Sigmoid colon (tissue), 7 donors: ENCODE data around the gene CBY2. TPM values are rescaled to one million over a fixed set of nuclear protein-coding genes. Genes with fewer than 3 reads are reported as not detected.

Experiments
- DNase-seq: peaks from one replicate; pipeline ENCODE4 v3.0.0-alpha.2; 2019
- H3K27ac ChIP-seq, 4 donors: fragments of 200-600 bp; sonication (generic); one replicate each; pipeline ENCODE4 v1.5.1; 2016 to 2019; ENCODE audit warnings: mild to moderate bottlenecking in 1 of 4
- H3K27me3 ChIP-seq, 3 donors: fragments of 200-600 bp; sonication (generic); one replicate each; pipeline ENCODE4 v1.5.1; 2019; ENCODE audit warnings: mild to moderate bottlenecking in 1 of 3
- H3K36me3 ChIP-seq, 4 donors: fragments of 200-600 bp; sonication (generic); one replicate each; pipeline ENCODE4 v1.5.1; 2016 to 2019
- H3K4me1 ChIP-seq, 4 donors: fragments of 200-600 bp; sonication (generic); one replicate each; pipeline ENCODE4 v1.5.1; 2017 to 2019
- H3K4me3 ChIP-seq, 4 donors: fragments of 200-600 bp; sonication (generic); one replicate each; pipeline ENCODE4 v1.5.1; 2017 to 2019; ENCODE audit warnings: mild to moderate bottlenecking in 2 of 4, moderate library complexity in 1 of 4
- H3K9me3 ChIP-seq, 4 donors: fragments of 200-600 bp in 3 of 4; sonication (generic) in 3 of 4; one replicate each; pipeline versions ENCODE4 v1.5.1 to v1.6.1; 2013 to 2019
- EP300 ChIP-seq, 4 donors: sonication (generic); formaldehyde crosslinking; IDR thresholded peaks; one replicate each; pipeline ENCODE4 v1.6.1; 2017; ENCODE audit warnings: antibody characterized with exemption in 4 of 4
- POLR2A ChIP-seq, 2 donors: fragments of 450-650 bp; IDR thresholded peaks; one replicate each; pipeline ENCODE4 v1.6.1; 2016; ENCODE audit warnings: antibody characterized with exemption in 2 of 2, mild to moderate bottlenecking in 2 of 2, moderate library complexity in 2 of 2
- POLR2AphosphoS5 ChIP-seq, 4 donors: sonication (generic); formaldehyde crosslinking; IDR thresholded peaks; one replicate each; pipeline ENCODE4 v1.6.1; 2017; ENCODE audit warnings: antibody characterized with exemption in 4 of 4
- WGBS, 2 donors: extraction: QIAGEN DNeasy Blood & Tissue Kit; methylation state at CpG; one replicate each; pipeline ENCODE4 v1.1.7; 2013; 5-methylcytosine and 5-hydroxymethylcytosine counted together
- intact Hi-C: fragments of 100-400 bp; cut with DNase I; formaldehyde crosslinking; loops from one replicate; pipeline ENCODE4 v1.15.1; 2023
- polyA plus RNA-seq, 3 donors: library from polyadenylated mRNA; stranded (reverse); fragments of 200-250 nt; gene quantifications; one replicate each; pipeline ENCODE4 v1.2.3, GENCODE V29; 2013
- total RNA-seq, 4 donors: library from RNA; depleted of rRNA; stranded (reverse); fragments of >200 nt; gene quantifications; one replicate each; pipeline ENCODE4 v1.1.0, GENCODE V29; 2016
- TF ChIP-seq, protein P1 (sequence below), 4 experiments: fragments of 450-650 bp in 3 of 4; fragments of 200-600 bp in 1 of 4; IDR thresholded peaks; one replicate each; pipeline ENCODE4 v1.5.1; 2016 to 2019; ENCODE audit warnings: antibody characterized with exemption in 4 of 4, mild to moderate bottlenecking in 3 of 4, moderate library complexity in 2 of 4
- donor health status: healthy with polysubstance abuse.
- donor health status: Bipolar disorder and iron deficiency.
- donor health status: healthy.

The CBY2 gene
- total and polyA plus RNA-seq, 7 donors, result not detected

DNA sequence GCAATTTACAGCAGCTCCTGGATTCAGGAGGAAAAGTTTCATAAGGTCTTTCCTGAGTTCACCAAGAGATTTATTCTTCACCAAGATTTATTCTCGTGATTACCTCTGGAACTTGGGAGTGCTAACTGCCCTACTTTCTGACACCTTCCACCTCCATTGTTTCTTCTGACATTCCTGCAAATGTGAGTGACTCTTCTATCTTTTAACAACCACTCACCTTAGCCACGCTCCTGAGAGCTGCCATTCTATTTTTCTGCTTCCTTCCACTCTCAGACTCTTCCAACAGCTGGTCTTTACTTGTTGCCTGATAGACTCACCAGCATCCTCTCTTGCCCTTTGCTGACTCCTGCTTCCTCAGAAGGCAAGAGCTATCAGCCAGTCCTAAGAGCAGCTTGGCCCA is 11.5 kb upstream of the CBY2 start:
- no peak for DNase-seq
- 33 to 60% methylated on average over 2 of the region's 2 CpGs for WGBS, 2 donors

DNA sequence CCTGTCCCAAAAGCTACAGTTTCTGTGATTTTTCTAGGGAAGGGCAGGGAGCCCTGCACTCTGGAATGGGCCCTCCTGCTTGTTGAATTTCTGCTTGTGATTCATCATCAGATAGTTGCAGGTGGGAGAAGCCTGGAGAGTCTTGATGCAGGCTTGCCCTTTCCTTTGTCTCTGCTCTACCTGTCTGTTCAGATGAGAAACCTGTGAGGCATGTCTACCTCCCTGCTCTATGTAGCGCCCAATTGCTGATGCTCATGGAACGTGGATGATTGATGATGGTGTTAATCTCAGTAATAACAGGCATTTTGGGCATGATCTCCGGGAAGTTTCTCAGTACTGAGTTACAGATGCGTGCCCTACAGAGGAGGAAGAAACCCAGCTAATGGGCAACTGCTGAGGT is 10.9 kb upstream of the CBY2 start:
- Histone ChIP-seq H3K27ac (no peak overlapping the region), H3K4me3 (no peak overlapping the region), H3K9me3 (no peaks in the 10 kb centered on the region), H3K36me3 (no peaks in the 10 kb centered on the region), H3K4me1 (no peaks in the 10 kb centered on the region), H3K27me3 (no peaks in the 10 kb centered on the region)
- no peak for DNase-seq
- TF ChIP-seq POLR2AphosphoS5 (IDR thresholded peaks at IDR 0.05) (no peak), POLR2A (IDR thresholded peaks at IDR 0.05) (no peak), EP300 (IDR thresholded peaks at IDR 0.05) (no peak)
- TF ChIP-seq, protein P1, sequence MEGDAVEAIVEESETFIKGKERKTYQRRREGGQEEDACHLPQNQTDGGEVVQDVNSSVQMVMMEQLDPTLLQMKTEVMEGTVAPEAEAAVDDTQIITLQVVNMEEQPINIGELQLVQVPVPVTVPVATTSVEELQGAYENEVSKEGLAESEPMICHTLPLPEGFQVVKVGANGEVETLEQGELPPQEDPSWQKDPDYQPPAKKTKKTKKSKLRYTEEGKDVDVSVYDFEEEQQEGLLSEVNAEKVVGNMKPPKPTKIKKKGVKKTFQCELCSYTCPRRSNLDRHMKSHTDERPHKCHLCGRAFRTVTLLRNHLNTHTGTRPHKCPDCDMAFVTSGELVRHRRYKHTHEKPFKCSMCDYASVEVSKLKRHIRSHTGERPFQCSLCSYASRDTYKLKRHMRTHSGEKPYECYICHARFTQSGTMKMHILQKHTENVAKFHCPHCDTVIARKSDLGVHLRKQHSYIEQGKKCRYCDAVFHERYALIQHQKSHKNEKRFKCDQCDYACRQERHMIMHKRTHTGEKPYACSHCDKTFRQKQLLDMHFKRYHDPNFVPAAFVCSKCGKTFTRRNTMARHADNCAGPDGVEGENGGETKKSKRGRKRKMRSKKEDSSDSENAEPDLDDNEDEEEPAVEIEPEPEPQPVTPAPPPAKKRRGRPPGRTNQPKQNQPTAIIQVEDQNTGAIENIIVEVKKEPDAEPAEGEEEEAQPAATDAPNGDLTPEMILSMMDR (IDR thresholded peaks at IDR 0.05), result no peak
- intact Hi-C loops, result no loop called here
- 80 to 91% methylated on average over 4 of the region's 4 CpGs for WGBS, 2 donors

More for the DNA sequence above, 11.5 kb upstream of the CBY2 start:
- Histone ChIP-seq H3K27ac (no peak overlapping the region), H3K36me3 (no peaks in the 10 kb centered on the region), H3K4me1 (no peaks in the 10 kb centered on the region), H3K27me3 (no peaks in the 10 kb centered on the region), H3K4me3 (no peak overlapping the region), H3K9me3 (no peaks in the 10 kb centered on the region)
- TF ChIP-seq POLR2AphosphoS5 (IDR thresholded peaks at IDR 0.05), result no peak
- TF ChIP-seq POLR2A (IDR thresholded peaks at IDR 0.05), result no peak
- TF ChIP-seq, protein P1 (IDR thresholded peaks at IDR 0.05), result no peak
- no peak for TF ChIP-seq EP300 (IDR thresholded peaks at IDR 0.05)
- intact Hi-C loops, result no loop called here

DNA sequence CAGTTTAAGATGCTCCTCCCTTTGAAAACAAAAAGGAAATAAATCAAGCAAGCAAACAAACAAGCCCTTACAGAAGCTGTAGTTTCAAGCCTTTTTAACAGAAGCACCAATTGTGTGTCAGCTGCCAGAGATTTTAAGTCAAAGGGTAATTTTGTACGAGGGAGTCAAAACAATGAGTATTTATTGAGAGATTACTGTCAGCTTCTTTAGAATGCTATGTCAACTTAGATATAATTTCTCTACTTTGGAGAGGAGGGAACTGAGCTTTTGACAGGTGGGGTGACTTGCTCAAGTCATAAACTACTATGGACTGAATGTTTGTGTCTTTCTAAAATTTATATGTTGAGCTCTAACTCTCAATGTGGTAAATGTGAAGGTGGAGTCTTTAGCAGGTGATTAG is 10.5 kb upstream of the CBY2 start:
- Histone ChIP-seq H3K36me3 (no peaks in the 10 kb centered on the region), H3K9me3 (no peaks in the 10 kb centered on the region), H3K4me1 (no peaks in the 10 kb centered on the region), H3K4me3 (no peak overlapping the region), H3K27ac (no peak overlapping the region), H3K27me3 (no peaks in the 10 kb centered on the region)
- no peak for DNase-seq
- TF ChIP-seq POLR2AphosphoS5 (IDR thresholded peaks at IDR 0.05), result no peak
- WGBS, 2 donors, result 35 to 62% methylated on average over 1 of the region's 1 CpG
- intact Hi-C loops, result no loop called here

DNA sequence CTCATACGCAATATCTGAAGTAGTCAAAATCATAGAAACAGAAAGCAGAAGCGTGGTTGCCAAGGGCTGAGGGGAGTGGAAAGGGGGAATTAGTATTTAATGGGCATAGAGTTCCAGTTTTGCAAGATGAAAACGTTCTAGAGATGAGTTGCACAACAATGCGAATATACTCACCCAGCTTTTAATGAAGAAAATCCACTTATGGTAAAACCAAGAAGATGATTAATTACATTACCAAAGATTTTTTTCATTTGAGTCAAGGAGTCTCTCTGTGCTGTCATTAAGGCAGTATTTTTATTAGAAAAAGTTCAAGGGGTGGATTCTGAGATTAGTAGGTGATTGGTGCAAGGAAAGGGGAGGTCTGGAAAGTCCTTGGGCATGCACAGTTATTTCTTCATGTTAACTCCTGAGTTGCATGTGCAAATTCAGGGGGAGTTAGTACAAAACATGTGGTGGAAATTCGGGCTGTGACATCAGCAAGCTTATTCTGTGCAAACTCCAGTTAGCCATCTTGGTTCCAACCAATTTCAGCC is 6.9 kb upstream of the CBY2 start:
- WGBS, 2 donors, result 56 to 71% methylated on average over 5 of the region's 5 CpGs
- intact Hi-C loops, result no loop called here
- H3K9me3 ChIP-seq, result no peaks in the 10 kb centered on the region
- H3K4me3 ChIP-seq, result no peak overlapping the region
- TF ChIP-seq POLR2A (IDR thresholded peaks at IDR 0.05), result no peak
- no peak for TF ChIP-seq POLR2AphosphoS5 (IDR thresholded peaks at IDR 0.05)
- TF ChIP-seq, protein P1 (IDR thresholded peaks at IDR 0.05), result no peak
- no peak for TF ChIP-seq EP300 (IDR thresholded peaks at IDR 0.05)
- no peaks in the 10 kb centered on the region for H3K4me1 ChIP-seq
- no peaks in the 10 kb centered on the region for H3K36me3 ChIP-seq
- DNase-seq, result no peak
- no peak overlapping the region for H3K27ac ChIP-seq
- no peaks in the 10 kb centered on the region for H3K27me3 ChIP-seq

DNA sequence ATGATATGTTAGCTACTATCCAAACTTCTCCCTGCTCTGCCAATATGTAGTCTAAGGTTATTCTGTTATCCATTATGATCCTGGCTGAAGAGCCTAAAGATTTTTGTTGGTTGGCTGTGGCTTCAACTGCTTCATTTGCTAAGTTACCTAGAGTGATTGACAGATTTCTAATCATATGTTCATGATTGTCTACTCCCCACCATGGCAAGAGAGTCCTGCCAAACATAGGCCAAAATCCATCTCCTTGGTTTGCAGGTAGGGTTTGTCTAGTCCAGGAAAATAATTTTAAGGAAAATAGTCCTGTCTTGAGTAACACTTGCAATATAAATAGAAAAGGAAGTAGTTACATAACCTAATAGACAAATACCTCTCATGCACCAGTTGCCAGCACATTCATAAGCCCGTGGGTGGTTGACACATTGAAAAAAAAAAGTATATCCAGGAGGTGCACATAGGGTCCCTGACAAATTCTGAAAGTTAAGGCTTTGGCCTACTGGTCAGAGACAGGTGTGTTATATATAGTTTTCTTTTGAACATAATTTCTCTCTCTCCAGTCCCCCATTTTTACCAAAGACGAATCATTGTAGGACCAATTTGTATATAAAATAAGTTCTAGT is 5.4 kb upstream of the CBY2 start:
- intact Hi-C loops, result no loop called here
- no peak overlapping the region for H3K27ac ChIP-seq
- 67 to 72% methylated on average over 2 of the region's 2 CpGs for WGBS, 2 donors
- no peak for DNase-seq
- H3K36me3 ChIP-seq, result no peaks in the 10 kb centered on the region
- no peaks in the 10 kb centered on the region for H3K9me3 ChIP-seq
- TF ChIP-seq POLR2AphosphoS5 (IDR thresholded peaks at IDR 0.05) (no peak), POLR2A (IDR thresholded peaks at IDR 0.05) (no peak)
- TF ChIP-seq, protein P1 (IDR thresholded peaks at IDR 0.05), result no peak
- no peaks in the 10 kb centered on the region for H3K27me3 ChIP-seq
- H3K4me3 ChIP-seq, result no peak overlapping the region
- H3K4me1 ChIP-seq, result no peaks in the 10 kb centered on the region
